Caco-2 (cell line): ENCODE measurements around the gene CCDC159. TPM values are rescaled to one million over a fixed set of nuclear protein-coding genes. Genes with fewer than 3 reads are reported as not detected.
A peak's percentile ranks its signal among the peaks of the same experiment; 100 is the strongest.

Experiments
- BruUV-seq: library from RNA; stranded (reverse); fragments of 400-500 nt; replicated peaks from 2 replicates; lab custom pipeline; 2021; lab: Mats Ljungman, UMichigan
- CTCF ChIA-PET: fragments of 300-600 bp; sonication (Branson Sonifier 250); formaldehyde crosslinking; loops from one replicate; lab custom pipeline; 2022; ENCODE audit warnings: antibody characterized with exemption; lab: Charles Lee
- POLR2A ChIA-PET: fragments of 300-600 bp; sonication (Branson Sonifier 250); formaldehyde crosslinking; loops from one replicate; lab custom pipeline; 2022; ENCODE audit warnings: antibody characterized with exemption; lab: Charles Lee
- DNase-seq, 2 experiments: peaks; one replicate each; pipeline versions ENCODE4 v3.0.0 to v3.0.0-alpha.2; 2020 to 2022
- H3K27me3 ChIP-seq: replicated peaks from 2 replicates; pipeline ENCODE4 v1.6.0; 2011; ENCODE audit warnings: low read length; ENCODE audit not compliant: control insufficient read depth, insufficient read depth
- H3K36me3 ChIP-seq: 2 replicates; pipeline ENCODE4 v1.5.1; 2011; ENCODE audit warnings: low read length; ENCODE audit not compliant: control insufficient read depth, insufficient read depth
- H3K4me1 ChIP-seq: fragments of 250-450 bp; sonication (Bioruptor Pico); 2 replicates; pipeline ENCODE4 v1.5.1; 2020; ENCODE audit warnings: mild to moderate bottlenecking
- H3K4me3 ChIP-seq: 2 replicates; pipeline ENCODE4 v1.5.1; 2011; ENCODE audit warnings: low read depth, mild to moderate bottlenecking, control low read depth, low read length
- H3K9me3 ChIP-seq: fragments of 250-450 bp; sonication (Bioruptor Pico); 2 replicates; pipeline ENCODE4 v1.5.1; 2020; ENCODE audit warnings: mild to moderate bottlenecking, moderate library complexity
- H3K27ac Mint-ChIP-seq: one replicate; pipeline ENCODE4 v1.8.0; 2022; ENCODE audit warnings: mixed read lengths; ENCODE audit not compliant: unreplicated experiment
- H3K27me3 Mint-ChIP-seq: one replicate; pipeline ENCODE4 v1.8.0; 2022; ENCODE audit warnings: mixed read lengths; ENCODE audit not compliant: insufficient read depth, unreplicated experiment
- H3K36me3 Mint-ChIP-seq: one replicate; pipeline ENCODE4 v1.8.0; 2022; ENCODE audit warnings: mild to moderate bottlenecking, mixed read lengths; ENCODE audit not compliant: insufficient read depth, unreplicated experiment
- H3K4me1 Mint-ChIP-seq: one replicate; pipeline ENCODE4 v1.8.0; 2022; ENCODE audit warnings: low read depth, mixed read lengths; ENCODE audit not compliant: unreplicated experiment
- H3K4me3 Mint-ChIP-seq: one replicate; pipeline ENCODE4 v1.8.0; 2022; ENCODE audit warnings: mild to moderate bottlenecking, moderate library complexity, mixed read lengths; ENCODE audit not compliant: unreplicated experiment
- H3K9me3 Mint-ChIP-seq: one replicate; pipeline ENCODE4 v1.8.0; 2022; ENCODE audit warnings: mixed read lengths; ENCODE audit not compliant: unreplicated experiment
- CTCF ChIP-seq, 2 experiments: fragments of 200-600 bp in 1 of 2; IDR thresholded peaks; 1 replicate in 1 of 2; 2 replicates in 1 of 2; pipeline versions ENCODE4 v1.5.1 to v1.8.0; 2011 to 2022; ENCODE audit warnings: antibody characterized with exemption in 1 of 2, control low read depth in 1 of 2, inconsistent platforms in 1 of 2, low read depth in 1 of 2, low read length in 1 of 2, mild to moderate bottlenecking in 1 of 2, moderate library complexity in 1 of 2; ENCODE audit not compliant: insufficient read depth in 1 of 2, severe bottlenecking in 1 of 2, unreplicated experiment in 1 of 2
- intact Hi-C: fragments of 100-400 bp; cut with micrococcal nuclease; formaldehyde crosslinking; loops from one replicate; pipeline ENCODE4 v1.10.0; 2022; ENCODE audit not compliant: unreplicated experiment
- total RNA-seq: library from RNA; stranded (reverse); gene quantifications from 2 replicates; pipeline ENCODE4 v1.2.3, GENCODE V29; 2022

The CCDC159 gene
- total RNA-seq, 1 experiment from 2014 or later, result 13.9 TPM

- H3K36me3 ChIP-seq, result peaks cover 7% of the 10 kb centered on the region
- CTCF ChIA-PET, result no interaction called here
- no peak for DNase-seq
- no peaks in the 10 kb centered on the region for H3K9me3 ChIP-seq
- H3K4me1 Mint-ChIP-seq, result peaks cover 6% of the 10 kb centered on the region
- no peak overlapping the region for H3K4me3 Mint-ChIP-seq
- H3K27ac Mint-ChIP-seq, result no peak overlapping the region
- no peak overlapping the region for H3K4me3 ChIP-seq
- BruUV-seq, result no TSS peak
- intact Hi-C loops, result no loop called here
- no peaks in the 10 kb centered on the region for H3K27me3 Mint-ChIP-seq
- H3K4me1 ChIP-seq, result peaks cover 14% of the 10 kb centered on the region
- peaks cover 28% of the 10 kb centered on the region for H3K36me3 Mint-ChIP-seq
- POLR2A ChIA-PET, result no interaction called here
- H3K9me3 Mint-ChIP-seq, result no peaks in the 10 kb centered on the region
- TF ChIP-seq CTCF (IDR thresholded peaks at IDR 0.05; ENCODE audit: insufficient read depth in 1 of 2, low read depth in 1 of 2, low read length in 1 of 2, severe bottlenecking in 1 of 2, unreplicated experiment in 1 of 2), result no peak
- no peaks in the 10 kb centered on the region for H3K27me3 ChIP-seq
Observed at GRCh38 chr19:11337080-11337479, 9.2 kb upstream of the CCDC159 start.

GRCh38 chr19:11338121-11338520, 8.2 kb upstream of the CCDC159 start:
- Mint-ChIP-seq H3K4me1 (peaks cover 6% of the 10 kb centered on the region), H3K36me3 (peaks cover 23% of the 10 kb centered on the region), H3K27me3 (no peaks in the 10 kb centered on the region), H3K9me3 (no peaks in the 10 kb centered on the region), H3K27ac (no peak overlapping the region), H3K4me3 (peak overlapping the region; percentile 77)
- H3K4me1 ChIP-seq, result peaks cover 14% of the 10 kb centered on the region
- intact Hi-C loops, result no loop called here
- ChIA-PET POLR2A (interaction anchor here (0.6 to 0.7 kb wide), 2 partner anchors 9 to 45 kb away, joined by 3 to 4 read pairs; no protein-coding TSS in a partner anchor), CTCF (interaction anchor here (0.5 to 2.3 kb wide), 3 partner anchors 36 to 101 kb away, joined by 3 to 9 read pairs (median 9); partner anchors contain the start of gene SWSAP1)
- H3K9me3 ChIP-seq, result no peaks in the 10 kb centered on the region
- H3K36me3 ChIP-seq, result peaks cover 7% of the 10 kb centered on the region
- TF ChIP-seq CTCF (IDR thresholded peaks at IDR 0.05; ENCODE audit: insufficient read depth in 1 of 2, low read depth in 1 of 2, low read length in 1 of 2, severe bottlenecking in 1 of 2, unreplicated experiment in 1 of 2), result no peak
- DNase-seq, result no peak
- no peaks in the 10 kb centered on the region for H3K27me3 ChIP-seq
- peak overlapping the region; percentile 88 for H3K4me3 ChIP-seq
- no TSS peak for BruUV-seq

DNA sequence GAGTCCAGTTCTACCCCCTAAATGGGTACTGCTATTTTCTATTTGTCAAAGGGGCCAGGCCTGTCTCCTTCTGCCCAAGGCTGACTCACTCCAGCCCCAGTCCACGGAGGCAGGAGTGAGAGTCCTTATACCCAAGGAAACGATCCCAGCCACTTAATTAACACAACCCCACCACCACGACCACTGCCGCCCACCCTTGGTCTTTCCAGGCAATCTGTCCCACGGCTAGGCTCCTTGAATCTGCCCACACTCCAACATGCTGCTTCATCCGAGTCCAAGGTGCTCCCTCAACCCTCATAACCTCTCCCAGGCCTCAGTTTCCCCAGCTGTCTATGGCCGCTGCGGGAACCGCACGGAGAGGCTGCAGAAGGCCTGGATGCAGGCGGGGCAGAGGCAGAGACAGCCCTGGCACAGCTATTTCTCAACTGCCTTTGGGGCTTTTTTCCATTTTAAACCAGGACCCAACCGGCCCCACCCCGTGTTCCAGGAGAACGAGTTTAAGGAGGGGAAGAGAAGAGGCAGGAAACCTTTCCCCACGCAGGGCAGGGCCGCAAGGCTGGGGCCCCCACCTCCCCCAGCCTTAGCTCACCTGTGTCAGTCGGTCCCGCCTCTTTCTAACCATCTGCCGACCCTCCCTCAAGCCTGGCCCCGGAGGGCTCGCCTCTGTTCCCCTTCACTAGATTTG, 7.6 kb upstream of the CCDC159 start:
- BruUV-seq, result TSS peak; percentile 23
- Mint-ChIP-seq H3K27me3 (no peaks in the 10 kb centered on the region), H3K4me3 (peak overlapping the region; percentile 77), H3K27ac (peak overlapping the region; percentile 50), H3K9me3 (no peaks in the 10 kb centered on the region), H3K36me3 (peaks cover 23% of the 10 kb centered on the region), H3K4me1 (peaks cover 6% of the 10 kb centered on the region)
- intact Hi-C loops, result no loop called here
- Histone ChIP-seq H3K27me3 (no peaks in the 10 kb centered on the region), H3K36me3 (peaks cover 7% of the 10 kb centered on the region), H3K4me3 (peak overlapping the region; percentile 88), H3K4me1 (peaks cover 14% of the 10 kb centered on the region), H3K9me3 (no peaks in the 10 kb centered on the region)
- ChIA-PET POLR2A (interaction anchor here (0.7 kb wide), 1 partner anchor 45 kb away, joined by 3 read pairs; no protein-coding TSS in a partner anchor), CTCF (interaction anchor here (0.5 to 2.3 kb wide), 3 partner anchors 43 to 101 kb away, joined by 3 to 12 read pairs (median 9); no protein-coding TSS in a partner anchor)
- TF ChIP-seq CTCF (IDR thresholded peaks at IDR 0.05; ENCODE audit: insufficient read depth in 1 of 2, low read depth in 1 of 2, low read length in 1 of 2, severe bottlenecking in 1 of 2, unreplicated experiment in 1 of 2), result no peak
- DNase-seq, result no peak
